Loucy (cell line): ENCODE data around the gene CLDN14.

ENCODE experiments used
- H2AFZ ChIP-seq: fragments of 200-600 bp; sonication (generic); 2 replicates; pipeline ENCODE4 v1.6.0; 2016; ENCODE audit warnings: antibody characterized with exemption, mild to moderate bottlenecking, low read length, moderate library complexity
- H3F3A ChIP-seq: fragments of 200-600 bp; 2 replicates; pipeline ENCODE4 v1.6.0; 2016; ENCODE audit warnings: antibody characterized with exemption, low read depth, mild to moderate bottlenecking
- H3K27me3 ChIP-seq: fragments of 200-600 bp; sonication (generic); 2 replicates; pipeline ENCODE4 v1.6.1; 2014; ENCODE audit warnings: low read length, mild to moderate bottlenecking; ENCODE audit not compliant: insufficient read depth, poor library complexity, severe bottlenecking
- H3K36me3 ChIP-seq: fragments of 200-600 bp; sonication (generic); 2 replicates; pipeline ENCODE4 v1.6.1; 2016; ENCODE audit warnings: low read length; ENCODE audit not compliant: insufficient read depth
- H3K4me1 ChIP-seq: fragments of 200-600 bp; sonication (generic); 2 replicates; pipeline ENCODE4 v1.5.1; 2014; ENCODE audit warnings: low read length, mild to moderate bottlenecking; ENCODE audit not compliant: insufficient read depth, poor library complexity, severe bottlenecking
- H3K4me2 ChIP-seq: fragments of 200-600 bp; sonication (generic); 2 replicates; pipeline ENCODE4 v1.6.0; 2014; ENCODE audit warnings: antibody characterized with exemption, low read length, low read depth, mild to moderate bottlenecking; ENCODE audit not compliant: poor library complexity, severe bottlenecking
- H3K4me3 ChIP-seq: fragments of 200-600 bp; sonication (generic); 2 replicates; pipeline ENCODE4 v1.5.1; 2014; ENCODE audit warnings: low read length, mild to moderate bottlenecking, mixed read lengths; ENCODE audit not compliant: poor library complexity, severe bottlenecking
- H3K79me2 ChIP-seq: fragments of 200-600 bp; sonication (generic); 2 replicates; pipeline ENCODE4 v1.6.1; 2014; ENCODE audit warnings: low read length; ENCODE audit not compliant: insufficient read depth
- H3K9ac ChIP-seq: fragments of 200-600 bp; sonication (generic); 2 replicates; pipeline ENCODE4 v1.6.0; 2014; ENCODE audit warnings: mild to moderate bottlenecking, low read depth, low read length, moderate library complexity; ENCODE audit not compliant: poor library complexity, severe bottlenecking
- H3K9me2 ChIP-seq: fragments of 200-600 bp; sonication (generic); replicated peaks from 2 replicates; pipeline ENCODE4 v1.6.1; 2016; ENCODE audit warnings: low read depth, low read length, mixed read lengths
- H3K9me3 ChIP-seq: fragments of 200-600 bp; sonication (generic); 2 replicates; pipeline ENCODE4 v1.6.1; 2014; ENCODE audit warnings: mild to moderate bottlenecking, antibody characterized with exemption, low read length, low read depth; ENCODE audit not compliant: insufficient read depth
- H4K20me1 ChIP-seq: fragments of 200-600 bp; sonication (generic); 2 replicates; pipeline ENCODE4 v1.6.0; 2014; ENCODE audit warnings: antibody characterized with exemption, low read length, mild to moderate bottlenecking; ENCODE audit not compliant: insufficient read depth, poor library complexity, severe bottlenecking
- CTCF ChIP-seq: fragments of 200-600 bp; sonication (generic); conservative IDR thresholded peaks from 2 replicates; pipeline ENCODE4 v1.5.1; 2014; ENCODE audit warnings: mild to moderate bottlenecking, antibody characterized with exemption, low read length
- EZH2phosphoT487 ChIP-seq: fragments of 200-600 bp; IDR thresholded peaks from 2 replicates; pipeline ENCODE4 v1.6.1; 2018; ENCODE audit warnings: antibody characterized with exemption, mild to moderate bottlenecking, moderate library complexity, borderline replicate concordance

CLDN14 gene

GRCh38 chr21:36466061-36466511 is 13.8 kb downstream of the CLDN14 start:
- Histone ChIP-seq H3K79me2 (no peaks in the 10 kb centered on the region), H3K9me2 (no peaks in the 10 kb centered on the region), H4K20me1 (no peaks in the 10 kb centered on the region), H3F3A (no peaks in the 10 kb centered on the region), H3K27me3 (no peaks in the 10 kb centered on the region), H3K4me2 (no peak overlapping the region), H3K36me3 (no peaks in the 10 kb centered on the region), H2AFZ (no peak overlapping the region), H3K4me1 (no peaks in the 10 kb centered on the region), H3K9me3 (no peaks in the 10 kb centered on the region), H3K9ac (no peak overlapping the region), H3K4me3 (no peak overlapping the region)
- TF ChIP-seq CTCF = no peak
- TF ChIP-seq EZH2phosphoT487 = no peak

- TF ChIP-seq EZH2phosphoT487 = no peak
- no peak for TF ChIP-seq CTCF
- Histone ChIP-seq H3K9ac (no peak overlapping the region), H3K27me3 (no peaks in the 10 kb centered on the region)
These were observed 14.4 kb downstream of the CLDN14 start for GRCh38 chr21:36465478-36465877.

GRCh38 chr21:36464590-36464989 is 15.3 kb downstream of the CLDN14 start:
- no peaks in the 10 kb centered on the region for H3K27me3 ChIP-seq
- no peak overlapping the region for H3K9ac ChIP-seq
- no peak overlapping the region for H2AFZ ChIP-seq
- no peak overlapping the region for H3K4me3 ChIP-seq
- H3K4me1 ChIP-seq = no peaks in the 10 kb centered on the region
- H3K36me3 ChIP-seq = no peaks in the 10 kb centered on the region
- H3F3A ChIP-seq = no peaks in the 10 kb centered on the region
- no peaks in the 10 kb centered on the region for H4K20me1 ChIP-seq
- TF ChIP-seq CTCF = no peak
- no peak for TF ChIP-seq EZH2phosphoT487
- H3K4me2 ChIP-seq = no peak overlapping the region
- H3K79me2 ChIP-seq = no peaks in the 10 kb centered on the region
- H3K9me3 ChIP-seq = no peaks in the 10 kb centered on the region
- no peaks in the 10 kb centered on the region for H3K9me2 ChIP-seq

More at GRCh38 chr21:36465478-36465877, 14.4 kb downstream of the CLDN14 start:
- no peaks in the 10 kb centered on the region for H3F3A ChIP-seq
- H3K4me3 ChIP-seq = no peak overlapping the region
- H3K4me1 ChIP-seq = no peaks in the 10 kb centered on the region
- no peaks in the 10 kb centered on the region for H4K20me1 ChIP-seq
- H3K36me3 ChIP-seq = no peaks in the 10 kb centered on the region
- H2AFZ ChIP-seq = no peak overlapping the region
- H3K9me2 ChIP-seq = no peaks in the 10 kb centered on the region
- H3K9me3 ChIP-seq = no peaks in the 10 kb centered on the region
- H3K79me2 ChIP-seq = no peaks in the 10 kb centered on the region
- H3K4me2 ChIP-seq = no peak overlapping the region
